A549 (cell line): ENCODE measurements around the gene HGFAC.

Source experiments
- CBX2 ChIP-seq: fragments of 200-600 bp; sonication (generic); IDR thresholded peaks from 2 replicates; pipeline ENCODE4 v1.6.1; 2016; ENCODE audit warnings: low read depth, mild to moderate bottlenecking, borderline replicate concordance
- CBX8 ChIP-seq: fragments of 200-600 bp; sonication (generic); IDR thresholded peaks from 2 replicates; pipeline ENCODE4 v1.6.1; 2016
- EP300 ChIP-seq, 2 experiments: fragments of >200 bp; sonication (Bioruptor Twin); formaldehyde crosslinking; IDR thresholded peaks; 2 replicates in 1 of 2; 3 replicates in 1 of 2; pipeline ENCODE4 v1.6.1; 2016 to 2017
- MAZ ChIP-seq: fragments of 150-350 bp; IDR thresholded peaks from 2 replicates; pipeline ENCODE4 v1.6.1; 2014; ENCODE audit warnings: antibody characterized with exemption, low read depth, low read length, borderline replicate concordance
- SMC3 ChIP-seq: fragments of >200 bp; sonication (Bioruptor Twin); formaldehyde crosslinking; IDR thresholded peaks from 3 replicates; pipeline ENCODE4 v1.6.1; 2018; ENCODE audit warnings: inconsistent platforms
- SREBF2 ChIP-seq: fragments of 450-650 bp; IDR thresholded peaks from 2 replicates; pipeline ENCODE4 v1.6.1; 2014; ENCODE audit warnings: mild to moderate bottlenecking, moderate library complexity
- TF ChIP-seq, protein P1 (sequence below): fragments of 200-600 bp; sonication (generic); IDR thresholded peaks from 2 replicates; pipeline ENCODE4 v1.6.1; 2016; ENCODE audit warnings: antibody characterized with exemption, mild to moderate bottlenecking, moderate library complexity
- TF ChIP-seq, protein P2 (sequence below): fragments of >200 bp; sonication (Bioruptor Twin); formaldehyde crosslinking; IDR thresholded peaks from 3 replicates; pipeline ENCODE4 v1.5.1; 2016
- TF ChIP-seq, protein P3 (sequence below): fragments of 250-450 bp; sonication (Bioruptor Pico); IDR thresholded peaks from 2 replicates; pipeline ENCODE4 v1.5.0; 2021; ENCODE audit warnings: mild to moderate bottlenecking, moderate library complexity, borderline replicate concordance

DNA sequence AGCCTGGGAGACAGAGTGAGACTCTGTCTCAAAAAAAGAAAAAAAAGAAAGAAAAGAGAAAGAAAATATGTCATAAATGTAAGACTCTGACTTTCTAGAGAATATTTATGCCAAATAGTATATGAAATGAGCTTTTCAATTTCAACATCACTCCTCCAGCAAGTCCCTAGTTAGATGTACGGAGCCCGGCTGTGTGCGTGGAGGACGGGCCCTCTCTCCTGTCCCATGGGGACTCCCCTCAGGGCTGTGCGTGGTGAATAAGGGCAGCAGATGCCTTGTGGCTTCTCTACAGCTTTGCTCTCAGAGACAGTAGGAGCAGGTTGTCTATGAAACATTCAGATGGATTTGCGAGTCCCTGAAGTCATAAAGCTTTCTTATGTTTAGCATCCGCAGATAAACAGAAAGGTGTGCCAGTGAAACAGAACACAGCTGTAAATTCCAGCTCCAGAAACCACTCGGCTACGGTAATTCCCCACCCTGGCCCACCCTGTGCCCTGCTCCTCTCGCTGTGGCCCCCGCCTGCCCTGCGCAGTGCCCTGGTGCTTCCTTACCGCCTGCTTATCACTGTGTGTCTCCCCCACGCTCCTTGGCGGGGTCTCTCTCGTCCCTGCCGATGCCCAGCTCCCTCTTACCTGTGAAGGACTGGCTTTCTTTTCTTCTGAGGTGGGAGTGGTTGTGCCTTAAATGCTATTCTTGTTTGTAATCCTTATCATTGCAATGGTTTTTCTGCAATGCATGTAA is 13.9 kb upstream of the HGFAC start:
- TF ChIP-seq SREBF2 (no peak), EP300 (IDR thresholded peaks at IDR 0.05) (no peak), CBX2 (no peak), SMC3 (no peak), MAZ (no peak), CBX8 (no peak)
- TF ChIP-seq, protein P1, sequence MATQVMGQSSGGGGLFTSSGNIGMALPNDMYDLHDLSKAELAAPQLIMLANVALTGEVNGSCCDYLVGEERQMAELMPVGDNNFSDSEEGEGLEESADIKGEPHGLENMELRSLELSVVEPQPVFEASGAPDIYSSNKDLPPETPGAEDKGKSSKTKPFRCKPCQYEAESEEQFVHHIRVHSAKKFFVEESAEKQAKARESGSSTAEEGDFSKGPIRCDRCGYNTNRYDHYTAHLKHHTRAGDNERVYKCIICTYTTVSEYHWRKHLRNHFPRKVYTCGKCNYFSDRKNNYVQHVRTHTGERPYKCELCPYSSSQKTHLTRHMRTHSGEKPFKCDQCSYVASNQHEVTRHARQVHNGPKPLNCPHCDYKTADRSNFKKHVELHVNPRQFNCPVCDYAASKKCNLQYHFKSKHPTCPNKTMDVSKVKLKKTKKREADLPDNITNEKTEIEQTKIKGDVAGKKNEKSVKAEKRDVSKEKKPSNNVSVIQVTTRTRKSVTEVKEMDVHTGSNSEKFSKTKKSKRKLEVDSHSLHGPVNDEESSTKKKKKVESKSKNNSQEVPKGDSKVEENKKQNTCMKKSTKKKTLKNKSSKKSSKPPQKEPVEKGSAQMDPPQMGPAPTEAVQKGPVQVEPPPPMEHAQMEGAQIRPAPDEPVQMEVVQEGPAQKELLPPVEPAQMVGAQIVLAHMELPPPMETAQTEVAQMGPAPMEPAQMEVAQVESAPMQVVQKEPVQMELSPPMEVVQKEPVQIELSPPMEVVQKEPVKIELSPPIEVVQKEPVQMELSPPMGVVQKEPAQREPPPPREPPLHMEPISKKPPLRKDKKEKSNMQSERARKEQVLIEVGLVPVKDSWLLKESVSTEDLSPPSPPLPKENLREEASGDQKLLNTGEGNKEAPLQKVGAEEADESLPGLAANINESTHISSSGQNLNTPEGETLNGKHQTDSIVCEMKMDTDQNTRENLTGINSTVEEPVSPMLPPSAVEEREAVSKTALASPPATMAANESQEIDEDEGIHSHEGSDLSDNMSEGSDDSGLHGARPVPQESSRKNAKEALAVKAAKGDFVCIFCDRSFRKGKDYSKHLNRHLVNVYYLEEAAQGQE = no peak
- TF ChIP-seq, protein P2, sequence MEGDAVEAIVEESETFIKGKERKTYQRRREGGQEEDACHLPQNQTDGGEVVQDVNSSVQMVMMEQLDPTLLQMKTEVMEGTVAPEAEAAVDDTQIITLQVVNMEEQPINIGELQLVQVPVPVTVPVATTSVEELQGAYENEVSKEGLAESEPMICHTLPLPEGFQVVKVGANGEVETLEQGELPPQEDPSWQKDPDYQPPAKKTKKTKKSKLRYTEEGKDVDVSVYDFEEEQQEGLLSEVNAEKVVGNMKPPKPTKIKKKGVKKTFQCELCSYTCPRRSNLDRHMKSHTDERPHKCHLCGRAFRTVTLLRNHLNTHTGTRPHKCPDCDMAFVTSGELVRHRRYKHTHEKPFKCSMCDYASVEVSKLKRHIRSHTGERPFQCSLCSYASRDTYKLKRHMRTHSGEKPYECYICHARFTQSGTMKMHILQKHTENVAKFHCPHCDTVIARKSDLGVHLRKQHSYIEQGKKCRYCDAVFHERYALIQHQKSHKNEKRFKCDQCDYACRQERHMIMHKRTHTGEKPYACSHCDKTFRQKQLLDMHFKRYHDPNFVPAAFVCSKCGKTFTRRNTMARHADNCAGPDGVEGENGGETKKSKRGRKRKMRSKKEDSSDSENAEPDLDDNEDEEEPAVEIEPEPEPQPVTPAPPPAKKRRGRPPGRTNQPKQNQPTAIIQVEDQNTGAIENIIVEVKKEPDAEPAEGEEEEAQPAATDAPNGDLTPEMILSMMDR = no peak
- TF ChIP-seq, protein P3, sequence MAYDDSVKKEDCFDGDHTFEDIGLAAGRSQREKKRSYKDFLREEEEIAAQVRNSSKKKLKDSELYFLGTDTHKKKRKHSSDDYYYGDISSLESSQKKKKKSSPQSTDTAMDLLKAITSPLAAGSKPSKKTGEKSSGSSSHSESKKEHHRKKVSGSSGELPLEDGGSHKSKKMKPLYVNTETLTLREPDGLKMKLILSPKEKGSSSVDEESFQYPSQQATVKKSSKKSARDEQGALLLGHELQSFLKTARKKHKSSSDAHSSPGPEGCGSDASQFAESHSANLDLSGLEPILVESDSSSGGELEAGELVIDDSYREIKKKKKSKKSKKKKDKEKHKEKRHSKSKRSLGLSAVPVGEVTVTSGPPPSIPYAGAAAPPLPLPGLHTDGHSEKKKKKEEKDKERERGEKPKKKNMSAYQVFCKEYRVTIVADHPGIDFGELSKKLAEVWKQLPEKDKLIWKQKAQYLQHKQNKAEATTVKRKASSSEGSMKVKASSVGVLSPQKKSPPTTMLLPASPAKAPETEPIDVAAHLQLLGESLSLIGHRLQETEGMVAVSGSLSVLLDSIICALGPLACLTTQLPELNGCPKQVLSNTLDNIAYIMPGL (CRISPR knock-in tag) = no peak
